ENCODE results near the gene RIPK4.

RIPK4 gene

GRCh38 chr21:41778930-41779600, 12.2 kb upstream of the RIPK4 start:
- H3K4me3 ChIP-seq (ENCODE audit: low read length in 2 of 2): no peak overlapping the region
- peaks cover 5% of the 10 kb centered on the region for H3K4me1 ChIP-seq (ENCODE audit: control insufficient read depth, insufficient read depth, low read length)
- no peaks in the 10 kb centered on the region for H3K9me3 ChIP-seq (ENCODE audit: control insufficient read depth in 2 of 2, low read length in 2 of 2)
- no peak overlapping the region for H3K9ac ChIP-seq (ENCODE audit: low read length in 2 of 2)
- no peak overlapping the region for H3K27ac ChIP-seq (ENCODE audit: low read length)
- no peaks in the 10 kb centered on the region for H3K36me3 ChIP-seq (ENCODE audit: control insufficient read depth in 2 of 2, insufficient read depth in 2 of 2, low read length in 2 of 2)
- H3K27me3 ChIP-seq (ENCODE audit: control insufficient read depth in 1 of 2, insufficient read depth in 2 of 2, low read length in 2 of 2): peaks cover 32 to 47% of the 10 kb centered on the region in 2 donors

- Histone ChIP-seq H3K27ac (ENCODE audit: low read length) (no peak overlapping the region), H3K4me1 (ENCODE audit: control insufficient read depth, insufficient read depth, low read length) (peaks cover 5% of the 10 kb centered on the region), H3K27me3 (ENCODE audit: control insufficient read depth in 1 of 2, insufficient read depth in 2 of 2, low read length in 2 of 2) (peaks cover 29 to 43% of the 10 kb centered on the region in 2 donors), H3K4me3 (ENCODE audit: low read length in 2 of 2) (no peak overlapping the region), H3K9ac (ENCODE audit: low read length in 2 of 2) (no peak overlapping the region), H3K9me3 (ENCODE audit: control insufficient read depth in 2 of 2, low read length in 2 of 2) (no peaks in the 10 kb centered on the region), H3K36me3 (ENCODE audit: control insufficient read depth in 2 of 2, insufficient read depth in 2 of 2, low read length in 2 of 2) (no peaks in the 10 kb centered on the region)
Measured at GRCh38 chr21:41777951-41778815, 11.3 kb upstream of the RIPK4 start.

- H3K36me3 ChIP-seq (ENCODE audit: control insufficient read depth in 2 of 2, insufficient read depth in 2 of 2, low read length in 2 of 2): no peaks in the 10 kb centered on the region
- peaks cover 5% of the 10 kb centered on the region for H3K4me1 ChIP-seq (ENCODE audit: control insufficient read depth, insufficient read depth, low read length)
- H3K27me3 ChIP-seq (ENCODE audit: control insufficient read depth in 1 of 2, insufficient read depth in 2 of 2, low read length in 2 of 2): peaks cover 36 to 46% of the 10 kb centered on the region in 2 donors
- no peaks in the 10 kb centered on the region for H3K9me3 ChIP-seq (ENCODE audit: control insufficient read depth in 2 of 2, low read length in 2 of 2)
- H3K4me3 ChIP-seq (ENCODE audit: low read length in 2 of 2): no peak overlapping the region
- H3K9ac ChIP-seq (ENCODE audit: low read length in 2 of 2): no peak overlapping the region
- no peak overlapping the region for H3K27ac ChIP-seq (ENCODE audit: low read length)
Measured at GRCh38 chr21:41776778-41777177, 9.9 kb upstream of the RIPK4 start.

- no peak overlapping the region for H3K27ac ChIP-seq (ENCODE audit: low read length)
- peaks cover 47 to 49% of the 10 kb centered on the region in 2 donors for H3K27me3 ChIP-seq (ENCODE audit: control insufficient read depth in 1 of 2, insufficient read depth in 2 of 2, low read length in 2 of 2)
- H3K9me3 ChIP-seq (ENCODE audit: control insufficient read depth in 2 of 2, low read length in 2 of 2): no peaks in the 10 kb centered on the region
- peaks cover 5% of the 10 kb centered on the region for H3K4me1 ChIP-seq (ENCODE audit: control insufficient read depth, insufficient read depth, low read length)
- H3K36me3 ChIP-seq (ENCODE audit: control insufficient read depth in 2 of 2, insufficient read depth in 2 of 2, low read length in 2 of 2): no peaks in the 10 kb centered on the region
- H3K4me3 ChIP-seq (ENCODE audit: low read length in 2 of 2): no peak overlapping the region
- no peak overlapping the region for H3K9ac ChIP-seq (ENCODE audit: low read length in 2 of 2)
Measured at GRCh38 chr21:41775149-41775472, 8.3 kb upstream of the RIPK4 start.

GRCh38 chr21:41774467-41775148, 7.8 kb upstream of the RIPK4 start:
- H3K27me3 ChIP-seq (ENCODE audit: control insufficient read depth in 1 of 2, insufficient read depth in 2 of 2, low read length in 2 of 2): peaks cover 47 to 48% of the 10 kb centered on the region in 2 donors
- no peaks in the 10 kb centered on the region for H3K9me3 ChIP-seq (ENCODE audit: control insufficient read depth in 2 of 2, low read length in 2 of 2)
- no peaks in the 10 kb centered on the region for H3K36me3 ChIP-seq (ENCODE audit: control insufficient read depth in 2 of 2, insufficient read depth in 2 of 2, low read length in 2 of 2)
- H3K4me3 ChIP-seq (ENCODE audit: low read length in 2 of 2): no peak overlapping the region
- peaks cover 5% of the 10 kb centered on the region for H3K4me1 ChIP-seq (ENCODE audit: control insufficient read depth, insufficient read depth, low read length)
- no peak overlapping the region for H3K9ac ChIP-seq (ENCODE audit: low read length in 2 of 2)
- H3K27ac ChIP-seq (ENCODE audit: low read length): no peak overlapping the region

GRCh38 chr21:41772351-41773080, 5.7 kb upstream of the RIPK4 start:
- Histone ChIP-seq H3K27ac (ENCODE audit: low read length) (no peak overlapping the region), H3K36me3 (ENCODE audit: control insufficient read depth in 2 of 2, insufficient read depth in 2 of 2, low read length in 2 of 2) (no peaks in the 10 kb centered on the region), H3K9me3 (ENCODE audit: control insufficient read depth in 2 of 2, low read length in 2 of 2) (no peaks in the 10 kb centered on the region), H3K4me3 (ENCODE audit: low read length in 2 of 2) (no peak overlapping the region), H3K27me3 (ENCODE audit: control insufficient read depth in 1 of 2, insufficient read depth in 2 of 2, low read length in 2 of 2) (peaks cover 60% of the 10 kb centered on the region in 2 donors), H3K9ac (ENCODE audit: low read length in 2 of 2) (no peak overlapping the region), H3K4me1 (ENCODE audit: control insufficient read depth, insufficient read depth, low read length) (peaks cover 11% of the 10 kb centered on the region)

- Histone ChIP-seq H3K4me1 (ENCODE audit: control insufficient read depth, insufficient read depth, low read length) (peaks cover 11% of the 10 kb centered on the region), H3K9me3 (ENCODE audit: control insufficient read depth in 2 of 2, low read length in 2 of 2) (no peaks in the 10 kb centered on the region), H3K27ac (ENCODE audit: low read length) (no peak overlapping the region), H3K27me3 (ENCODE audit: control insufficient read depth in 1 of 2, insufficient read depth in 2 of 2, low read length in 2 of 2) (peaks cover 63 to 69% of the 10 kb centered on the region in 2 donors), H3K9ac (ENCODE audit: low read length in 2 of 2) (no peak overlapping the region), H3K36me3 (ENCODE audit: control insufficient read depth in 2 of 2, insufficient read depth in 2 of 2, low read length in 2 of 2) (no peaks in the 10 kb centered on the region), H3K4me3 (ENCODE audit: low read length in 2 of 2) (no peak overlapping the region)
Measured at GRCh38 chr21:41771625-41771945, 4.7 kb upstream of the RIPK4 start.

GRCh38 chr21:41770901-41771624, 4.2 kb upstream of the RIPK4 start:
- Histone ChIP-seq H3K27me3 (ENCODE audit: control insufficient read depth in 1 of 2, insufficient read depth in 2 of 2, low read length in 2 of 2) (peaks cover 65 to 74% of the 10 kb centered on the region in 2 donors), H3K9ac (ENCODE audit: low read length in 2 of 2) (no peak overlapping the region), H3K27ac (ENCODE audit: low read length) (no peak overlapping the region), H3K9me3 (ENCODE audit: control insufficient read depth in 2 of 2, low read length in 2 of 2) (no peaks in the 10 kb centered on the region), H3K4me3 (ENCODE audit: low read length in 2 of 2) (no peak overlapping the region), H3K36me3 (ENCODE audit: control insufficient read depth in 2 of 2, insufficient read depth in 2 of 2, low read length in 2 of 2) (no peaks in the 10 kb centered on the region), H3K4me1 (ENCODE audit: control insufficient read depth, insufficient read depth, low read length) (peaks cover 17% of the 10 kb centered on the region)

GRCh38 chr21:41769933-41770332, 3.1 kb upstream of the RIPK4 start:
- no peaks in the 10 kb centered on the region for H3K9me3 ChIP-seq (ENCODE audit: control insufficient read depth in 2 of 2, low read length in 2 of 2)
- H3K4me3 ChIP-seq (ENCODE audit: low read length in 2 of 2): no peak overlapping the region
- H3K27me3 ChIP-seq (ENCODE audit: control insufficient read depth in 1 of 2, insufficient read depth in 2 of 2, low read length in 2 of 2): peaks cover 69 to 79% of the 10 kb centered on the region in 2 donors
- H3K27ac ChIP-seq (ENCODE audit: low read length): no peak overlapping the region
- H3K9ac ChIP-seq (ENCODE audit: low read length in 2 of 2): no peak overlapping the region
- no peaks in the 10 kb centered on the region for H3K36me3 ChIP-seq (ENCODE audit: control insufficient read depth in 2 of 2, insufficient read depth in 2 of 2, low read length in 2 of 2)
- peaks cover 18% of the 10 kb centered on the region for H3K4me1 ChIP-seq (ENCODE audit: control insufficient read depth, insufficient read depth, low read length)

- peaks cover 71 to 79% of the 10 kb centered on the region in 2 donors for H3K27me3 ChIP-seq (ENCODE audit: control insufficient read depth in 1 of 2, insufficient read depth in 2 of 2, low read length in 2 of 2)
- no peaks in the 10 kb centered on the region for H3K9me3 ChIP-seq (ENCODE audit: control insufficient read depth in 2 of 2, low read length in 2 of 2)
- no peaks in the 10 kb centered on the region for H3K36me3 ChIP-seq (ENCODE audit: control insufficient read depth in 2 of 2, insufficient read depth in 2 of 2, low read length in 2 of 2)
- no peak overlapping the region for H3K4me3 ChIP-seq (ENCODE audit: low read length in 2 of 2)
- no peak overlapping the region for H3K9ac ChIP-seq (ENCODE audit: low read length in 2 of 2)
- no peak overlapping the region for H3K27ac ChIP-seq (ENCODE audit: low read length)
- H3K4me1 ChIP-seq (ENCODE audit: control insufficient read depth, insufficient read depth, low read length): peaks cover 18% of the 10 kb centered on the region
Measured at GRCh38 chr21:41769521-41769920, 2.7 kb upstream of the RIPK4 start.
